HEK293 (cell line): ENCODE data around the gene MCM8.

Source experiments
- CTCF ChIA-PET: fragments of 350-600 bp; formaldehyde crosslinking; extraction: SDS; loops from one replicate; lab custom pipeline; 2021; ENCODE audit warnings: antibody characterized with exemption; lab: Yijun Ruan, JAX
- POLR2A ChIA-PET: fragments of 300-600 bp; formaldehyde crosslinking; extraction: SDS; loops from one replicate; lab custom pipeline; 2020; ENCODE audit warnings: antibody characterized with exemption, inconsistent platforms; lab: Yijun Ruan, JAX
- H3K27ac ChIP-seq: fragments of 200-500 bp; sonication (Bioruptor generic); 2 replicates; pipeline ENCODE4 v1.5.1; 2014; ENCODE audit warnings: low read depth, low read length, control low read depth, inconsistent platforms; ENCODE audit errors: extremely low read depth
- H3K36me3 ChIP-seq, 2 experiments: fragments of 200-500 bp in 1 of 2; sonication (Bioruptor generic) in 1 of 2; 1 replicate in 1 of 2; 2 replicates in 1 of 2; pipeline ENCODE4 v1.5.1; 2014 to 2017; ENCODE audit warnings: inconsistent platforms in 2 of 2, low read length in 2 of 2; ENCODE audit not compliant: control insufficient read depth in 2 of 2, insufficient read depth in 1 of 2
- H3K4me1 ChIP-seq: fragments of 200-500 bp; sonication (Bioruptor generic); 2 replicates; pipeline ENCODE4 v1.5.1; 2014; ENCODE audit warnings: mild to moderate bottlenecking, low read length, inconsistent platforms; ENCODE audit not compliant: control insufficient read depth, insufficient read depth
- H3K4me3 ChIP-seq: 2 replicates; pipeline ENCODE4 v1.5.1; 2011; ENCODE audit warnings: low read depth, mild to moderate bottlenecking, control low read depth, low read length, moderate library complexity
- H3K9me3 ChIP-seq: fragments of 200-500 bp; sonication (Bioruptor generic); 2 replicates; pipeline ENCODE4 v1.5.1; 2014; ENCODE audit warnings: low read depth, low read length, inconsistent platforms; ENCODE audit not compliant: control insufficient read depth, insufficient read depth
- HOXC10 ChIP-seq: sonication (generic); formaldehyde crosslinking; IDR thresholded peaks from 2 replicates; pipeline ENCODE4 v1.8.1; 2023; ENCODE audit warnings: mild to moderate bottlenecking, missing genetic modification reagents
- PRDM1 ChIP-seq: fragments of 450-650 bp; formaldehyde crosslinking; IDR thresholded peaks from 2 replicates; pipeline ENCODE4; 2016; ENCODE audit warnings: missing biosample characterization, missing genetic modification characterization
- RBAK ChIP-seq: fragments of 450-650 bp; formaldehyde crosslinking; IDR thresholded peaks from 2 replicates; pipeline ENCODE4 v1.5.1; 2016; ENCODE audit warnings: missing biosample characterization, missing genetic modification characterization
- ZNF221 ChIP-seq: fragments of 450-650 bp; formaldehyde crosslinking; IDR thresholded peaks from 2 replicates; pipeline ENCODE4 v1.5.1; 2017; ENCODE audit warnings: missing biosample characterization, missing genetic modification characterization, borderline replicate concordance
- ZNF529 ChIP-seq: fragments of 450-650 bp; formaldehyde crosslinking; IDR thresholded peaks from 2 replicates; pipeline ENCODE4 v1.5.1; 2017; ENCODE audit warnings: missing genetic modification characterization, missing biosample characterization; ENCODE audit not compliant: insufficient replicate concordance
- ZNF596 ChIP-seq: fragments of 450-650 bp; IDR thresholded peaks from 2 replicates; pipeline ENCODE4 v1.5.0; 2018; ENCODE audit warnings: missing biosample characterization, mild to moderate bottlenecking, missing genetic modification characterization, moderate library complexity
- ZNF654 ChIP-seq: fragments of 450-650 bp; formaldehyde crosslinking; IDR thresholded peaks from 2 replicates; pipeline ENCODE4 v1.5.1; 2016; ENCODE audit warnings: low read depth, missing biosample characterization, missing genetic modification characterization
- ZNF830 ChIP-seq: fragments of 450-650 bp; IDR thresholded peaks from 2 replicates; pipeline ENCODE4 v1.5.0; 2018; ENCODE audit warnings: missing biosample characterization, missing genetic modification characterization, low read depth, mild to moderate bottlenecking, moderate library complexity
- ZNF843 ChIP-seq: fragments of 450-650 bp; formaldehyde crosslinking; IDR thresholded peaks from 2 replicates; pipeline ENCODE4 v1.5.1; 2016; ENCODE audit warnings: missing biosample characterization, missing genetic modification characterization
- TF ChIP-seq, protein P1 (sequence below): fragments of 450-650 bp; formaldehyde crosslinking; IDR thresholded peaks from 2 replicates; pipeline ENCODE4 v1.5.1; 2016; ENCODE audit warnings: missing biosample characterization, missing genetic modification characterization
- TF ChIP-seq, protein P2 (sequence below): fragments of 450-650 bp; formaldehyde crosslinking; IDR thresholded peaks from 2 replicates; pipeline ENCODE4 v1.5.1; 2016; ENCODE audit warnings: missing biosample characterization, missing genetic modification characterization
- TF ChIP-seq, protein P3 (sequence below): fragments of 450-650 bp; formaldehyde crosslinking; IDR thresholded peaks from 2 replicates; pipeline ENCODE4 v1.5.1; 2016; ENCODE audit warnings: missing biosample characterization, missing genetic modification characterization
- TF ChIP-seq, protein P4 (sequence below): fragments of 450-650 bp; formaldehyde crosslinking; IDR thresholded peaks from 2 replicates; pipeline ENCODE4 v1.5.1; 2017; ENCODE audit warnings: missing biosample characterization, missing genetic modification characterization
- TF ChIP-seq, protein P5 (sequence below): fragments of 450-650 bp; formaldehyde crosslinking; optimal IDR thresholded peaks from 2 replicates; pipeline ENCODE3; 2016; ENCODE audit warnings: missing biosample characterization, mild to moderate bottlenecking, missing genetic modification characterization
- TF ChIP-seq, protein P6 (sequence below): fragments of 450-650 bp; formaldehyde crosslinking; IDR thresholded peaks from 2 replicates; pipeline ENCODE4 v1.5.1; 2016; ENCODE audit warnings: missing biosample characterization, missing genetic modification characterization
- TF ChIP-seq, protein P7 (sequence below): fragments of 450-650 bp; formaldehyde crosslinking; IDR thresholded peaks from 2 replicates; pipeline ENCODE4 v1.5.1; 2016; ENCODE audit warnings: missing biosample characterization, missing genetic modification characterization

Gene MCM8

DNA sequence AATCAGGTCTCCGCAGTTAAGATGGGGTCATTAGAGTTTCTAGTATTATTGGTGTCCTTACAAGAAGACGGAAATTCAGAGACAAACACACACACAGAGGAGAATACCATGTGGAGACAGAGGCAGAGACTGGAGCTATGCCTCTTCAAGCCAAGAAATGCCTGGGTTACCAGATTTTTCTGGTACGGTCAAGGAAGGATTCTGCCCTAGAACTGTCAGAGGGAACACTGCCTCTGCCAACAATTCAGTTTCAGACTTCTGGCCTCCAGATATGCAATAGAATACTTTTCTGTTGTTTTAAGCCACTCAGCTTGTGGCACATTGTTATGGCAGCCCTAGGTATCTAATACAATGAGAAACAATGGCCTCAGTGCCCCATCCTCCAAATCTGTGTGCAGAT is 19.0 kb upstream of the MCM8 start (continued):
- TF ChIP-seq, protein P1, sequence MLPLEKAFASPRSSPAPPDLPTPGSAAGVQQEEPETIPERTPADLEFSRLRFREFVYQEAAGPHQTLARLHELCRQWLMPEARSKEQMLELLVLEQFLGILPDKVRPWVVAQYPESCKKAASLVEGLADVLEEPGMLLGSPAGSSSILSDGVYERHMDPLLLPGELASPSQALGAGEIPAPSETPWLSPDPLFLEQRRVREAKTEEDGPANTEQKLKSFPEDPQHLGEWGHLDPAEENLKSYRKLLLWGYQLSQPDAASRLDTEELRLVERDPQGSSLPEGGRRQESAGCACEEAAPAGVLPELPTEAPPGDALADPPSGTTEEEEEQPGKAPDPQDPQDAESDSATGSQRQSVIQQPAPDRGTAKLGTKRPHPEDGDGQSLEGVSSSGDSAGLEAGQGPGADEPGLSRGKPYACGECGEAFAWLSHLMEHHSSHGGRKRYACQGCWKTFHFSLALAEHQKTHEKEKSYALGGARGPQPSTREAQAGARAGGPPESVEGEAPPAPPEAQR (tag by site-specific recombination): no peak
- TF ChIP-seq ZNF596 (tag by site-specific recombination): no peak
- TF ChIP-seq ZNF843: no peak
- TF ChIP-seq, all 188 proteins: peak for 0

DNA sequence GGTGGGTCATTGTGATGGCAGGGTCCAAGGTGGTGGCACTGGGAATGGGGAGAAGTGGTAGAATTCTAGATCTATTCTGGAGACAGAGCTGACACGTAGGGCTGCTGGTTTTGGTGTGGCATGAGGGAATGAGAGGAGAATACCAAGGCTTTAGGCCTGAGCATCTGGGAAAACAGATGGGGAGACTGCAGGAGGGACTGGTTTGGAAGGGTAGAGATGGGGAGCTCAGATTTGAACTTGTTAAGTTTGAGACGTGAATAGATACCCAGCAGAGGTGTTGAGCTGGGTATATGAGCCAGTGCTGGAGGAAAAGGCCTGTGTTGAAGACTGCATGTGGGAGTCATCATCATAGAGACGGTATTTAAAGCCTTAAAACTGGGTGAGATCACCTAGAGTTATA is 17.7 kb upstream of the MCM8 start:
- POLR2A ChIA-PET: no interaction called here
- H3K36me3 ChIP-seq: peaks cover 0 to 1% of the 10 kb centered on the region in 2 experiments; a peak in 1 of 3 replicates
- H3K9me3 ChIP-seq: no peaks in the 10 kb centered on the region
- TF ChIP-seq RBAK (tag by site-specific recombination): no peak
- TF ChIP-seq, all 188 proteins: peak for 0
- Histone ChIP-seq H3K4me3 (no peak overlapping the region), H3K4me1 (no peaks in the 10 kb centered on the region), H3K27ac (no peak overlapping the region)
- CTCF ChIA-PET: interaction anchor here (0.9 to 4.4 kb wide), 2 partner anchors 145 to 404 kb away, joined by 3 to 15 read pairs; no protein-coding TSS in a partner anchor

DNA sequence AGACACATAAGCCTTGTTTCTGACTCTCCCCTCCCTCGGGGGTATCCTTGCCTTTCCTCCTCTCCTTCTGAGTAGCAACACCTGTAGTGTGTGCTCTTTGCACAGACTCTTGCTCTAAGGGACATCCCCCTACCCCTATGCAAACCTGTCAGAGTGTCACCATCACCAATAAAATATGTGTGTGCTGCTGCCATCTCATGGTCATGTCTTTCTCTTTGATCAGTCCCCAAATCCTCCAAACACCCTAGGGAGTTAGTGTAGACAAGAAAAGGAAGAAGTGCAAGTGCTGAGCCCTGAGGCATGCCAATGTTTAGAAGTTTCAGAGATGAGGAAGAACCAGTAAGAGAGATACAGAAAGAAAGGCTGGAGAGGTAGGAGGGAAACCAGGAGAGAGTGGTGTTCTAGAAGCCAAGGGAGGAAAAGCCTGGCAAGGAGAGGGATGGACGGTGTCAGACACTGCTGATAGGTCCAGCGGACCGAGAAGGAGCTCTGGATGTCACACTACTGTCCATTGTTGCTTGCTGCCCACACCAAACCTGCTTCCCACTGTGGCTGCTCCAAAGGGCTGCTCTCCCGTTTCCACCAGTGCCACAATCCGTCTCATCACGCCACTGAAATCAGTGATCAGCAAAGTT is 16.5 kb upstream of the MCM8 start:
- ChIA-PET CTCF (interaction anchor here (0.6 to 4.4 kb wide), 4 partner anchors 27 to 405 kb away, joined by 3 to 15 read pairs (median 8); no protein-coding TSS in a partner anchor), POLR2A (no interaction called here)
- no peak overlapping the region for H3K27ac ChIP-seq
- no peaks in the 10 kb centered on the region for H3K9me3 ChIP-seq
- no peak overlapping the region for H3K4me3 ChIP-seq
- H3K4me1 ChIP-seq: no peaks in the 10 kb centered on the region
- H3K36me3 ChIP-seq: peaks cover 3 to 12% of the 10 kb centered on the region in 2 experiments; a peak in 2 of 3 replicates
- TF ChIP-seq, protein P2, sequence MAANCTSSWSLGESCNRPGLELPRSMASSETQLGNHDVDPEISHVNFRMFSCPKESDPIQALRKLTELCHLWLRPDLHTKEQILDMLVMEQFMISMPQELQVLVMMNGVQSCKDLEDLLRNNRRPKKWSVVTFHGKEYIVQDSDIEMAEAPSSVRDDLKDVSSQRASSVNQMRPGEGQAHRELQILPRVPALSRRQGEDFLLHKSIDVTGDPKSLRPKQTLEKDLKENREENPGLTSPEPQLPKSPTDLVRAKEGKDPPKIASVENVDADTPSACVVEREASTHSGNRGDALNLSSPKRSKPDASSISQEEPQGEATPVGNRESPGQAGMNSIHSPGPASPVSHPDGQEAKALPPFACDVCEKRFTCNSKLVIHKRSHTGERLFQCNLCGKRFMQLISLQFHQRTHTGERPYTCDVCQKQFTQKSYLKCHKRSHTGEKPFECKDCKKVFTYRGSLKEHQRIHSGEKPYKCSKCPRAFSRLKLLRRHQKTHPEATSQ: no peak
- TF ChIP-seq ZNF830 (tag by site-specific recombination) (no peak), ZNF529 (tag by site-specific recombination) (no peak), ZNF654 (tag by site-specific recombination) (peak; percentile 44), PRDM1 (tag by site-specific recombination) (no peak)
- TF ChIP-seq, protein P3, sequence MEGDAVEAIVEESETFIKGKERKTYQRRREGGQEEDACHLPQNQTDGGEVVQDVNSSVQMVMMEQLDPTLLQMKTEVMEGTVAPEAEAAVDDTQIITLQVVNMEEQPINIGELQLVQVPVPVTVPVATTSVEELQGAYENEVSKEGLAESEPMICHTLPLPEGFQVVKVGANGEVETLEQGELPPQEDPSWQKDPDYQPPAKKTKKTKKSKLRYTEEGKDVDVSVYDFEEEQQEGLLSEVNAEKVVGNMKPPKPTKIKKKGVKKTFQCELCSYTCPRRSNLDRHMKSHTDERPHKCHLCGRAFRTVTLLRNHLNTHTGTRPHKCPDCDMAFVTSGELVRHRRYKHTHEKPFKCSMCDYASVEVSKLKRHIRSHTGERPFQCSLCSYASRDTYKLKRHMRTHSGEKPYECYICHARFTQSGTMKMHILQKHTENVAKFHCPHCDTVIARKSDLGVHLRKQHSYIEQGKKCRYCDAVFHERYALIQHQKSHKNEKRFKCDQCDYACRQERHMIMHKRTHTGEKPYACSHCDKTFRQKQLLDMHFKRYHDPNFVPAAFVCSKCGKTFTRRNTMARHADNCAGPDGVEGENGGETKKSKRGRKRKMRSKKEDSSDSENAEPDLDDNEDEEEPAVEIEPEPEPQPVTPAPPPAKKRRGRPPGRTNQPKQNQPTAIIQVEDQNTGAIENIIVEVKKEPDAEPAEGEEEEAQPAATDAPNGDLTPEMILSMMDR (tag by site-specific recombination): 0 out of 2 replicates have a peak, but pooled peaks have one; percentile 13
- TF ChIP-seq, protein P4, sequence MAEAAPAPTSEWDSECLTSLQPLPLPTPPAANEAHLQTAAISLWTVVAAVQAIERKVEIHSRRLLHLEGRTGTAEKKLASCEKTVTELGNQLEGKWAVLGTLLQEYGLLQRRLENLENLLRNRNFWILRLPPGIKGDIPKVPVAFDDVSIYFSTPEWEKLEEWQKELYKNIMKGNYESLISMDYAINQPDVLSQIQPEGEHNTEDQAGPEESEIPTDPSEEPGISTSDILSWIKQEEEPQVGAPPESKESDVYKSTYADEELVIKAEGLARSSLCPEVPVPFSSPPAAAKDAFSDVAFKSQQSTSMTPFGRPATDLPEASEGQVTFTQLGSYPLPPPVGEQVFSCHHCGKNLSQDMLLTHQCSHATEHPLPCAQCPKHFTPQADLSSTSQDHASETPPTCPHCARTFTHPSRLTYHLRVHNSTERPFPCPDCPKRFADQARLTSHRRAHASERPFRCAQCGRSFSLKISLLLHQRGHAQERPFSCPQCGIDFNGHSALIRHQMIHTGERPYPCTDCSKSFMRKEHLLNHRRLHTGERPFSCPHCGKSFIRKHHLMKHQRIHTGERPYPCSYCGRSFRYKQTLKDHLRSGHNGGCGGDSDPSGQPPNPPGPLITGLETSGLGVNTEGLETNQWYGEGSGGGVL (tag by site-specific recombination): no peak

DNA sequence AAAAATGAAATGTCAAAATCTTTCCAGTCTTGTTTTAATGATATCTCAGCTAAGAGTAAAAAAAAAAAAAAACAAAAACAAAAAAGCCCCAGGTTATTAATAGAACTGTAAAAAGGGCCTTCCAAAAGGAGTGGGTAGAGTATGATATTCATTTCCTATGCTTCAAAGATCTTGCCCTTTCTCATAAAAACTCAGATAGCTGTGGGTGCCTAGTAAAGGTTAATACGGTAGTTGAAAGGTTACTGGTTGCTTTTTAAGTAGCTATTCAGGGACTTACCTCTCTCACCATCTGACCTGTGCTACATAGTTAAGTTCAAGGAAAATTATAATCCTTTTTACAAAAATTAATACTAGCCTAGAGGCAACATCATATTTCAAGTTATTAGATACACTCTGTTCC is 15.1 kb upstream of the MCM8 start:
- no peaks in the 10 kb centered on the region for H3K9me3 ChIP-seq
- H3K4me3 ChIP-seq: no peak overlapping the region
- POLR2A ChIA-PET: no interaction called here
- CTCF ChIA-PET: interaction anchor here (0.7 to 4.4 kb wide), 4 partner anchors 112 to 406 kb away, joined by 3 to 15 read pairs (median 9); no protein-coding TSS in a partner anchor
- H3K27ac ChIP-seq: no peak overlapping the region
- no peaks in the 10 kb centered on the region for H3K4me1 ChIP-seq
- H3K36me3 ChIP-seq: peaks cover 7 to 24% of the 10 kb centered on the region in 2 experiments; a peak in 2 of 3 replicates
- TF ChIP-seq, protein P5, sequence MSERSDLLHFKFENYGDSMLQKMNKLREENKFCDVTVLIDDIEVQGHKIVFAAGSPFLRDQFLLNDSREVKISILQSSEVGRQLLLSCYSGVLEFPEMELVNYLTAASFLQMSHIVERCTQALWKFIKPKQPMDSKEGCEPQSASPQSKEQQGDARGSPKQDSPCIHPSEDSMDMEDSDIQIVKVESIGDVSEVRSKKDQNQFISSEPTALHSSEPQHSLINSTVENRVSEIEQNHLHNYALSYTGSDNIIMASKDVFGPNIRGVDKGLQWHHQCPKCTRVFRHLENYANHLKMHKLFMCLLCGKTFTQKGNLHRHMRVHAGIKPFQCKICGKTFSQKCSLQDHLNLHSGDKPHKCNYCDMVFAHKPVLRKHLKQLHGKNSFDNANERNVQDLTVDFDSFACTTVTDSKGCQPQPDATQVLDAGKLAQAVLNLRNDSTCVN (tag by site-specific recombination): no peak
- TF ChIP-seq HOXC10 (CRISPR knock-in tag) (no peak), ZNF221 (tag by site-specific recombination) (no peak)
- TF ChIP-seq, protein P6, sequence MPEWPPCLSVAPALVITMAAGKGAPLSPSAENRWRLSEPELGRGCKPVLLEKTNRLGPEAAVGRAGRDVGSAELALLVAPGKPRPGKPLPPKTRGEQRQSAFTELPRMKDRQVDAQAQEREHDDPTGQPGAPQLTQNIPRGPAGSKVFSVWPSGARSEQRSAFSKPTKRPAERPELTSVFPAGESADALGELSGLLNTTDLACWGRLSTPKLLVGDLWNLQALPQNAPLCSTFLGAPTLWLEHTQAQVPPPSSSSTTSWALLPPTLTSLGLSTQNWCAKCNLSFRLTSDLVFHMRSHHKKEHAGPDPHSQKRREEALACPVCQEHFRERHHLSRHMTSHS: no peak
- TF ChIP-seq, protein P7, sequence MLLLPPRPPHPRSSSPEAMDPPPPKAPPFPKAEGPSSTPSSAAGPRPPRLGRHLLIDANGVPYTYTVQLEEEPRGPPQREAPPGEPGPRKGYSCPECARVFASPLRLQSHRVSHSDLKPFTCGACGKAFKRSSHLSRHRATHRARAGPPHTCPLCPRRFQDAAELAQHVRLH (tag by site-specific recombination): no peak
